Measurements from ENCODE around the gene PPP1R12C. TPM values are rescaled to one million over a fixed set of nuclear protein-coding genes. Genes with fewer than 3 reads are reported as not detected.

The PPP1R12C gene
- total RNA-seq, 3 donors from 2014 or later, result 68.3 to 148 (median 91.7) TPM

- Histone ChIP-seq H3K27ac (peak overlapping the region in 1 of 2 donors; percentile 96), H3K36me3 (no peaks in the 10 kb centered on the region), H3K9me3 (no peaks in the 10 kb centered on the region), H3K4me3 (peak overlapping the region; percentile 86 to 96 (median 93)), H3K27me3 (no peaks in the 10 kb centered on the region), H3K4me1 (peaks cover 0 to 18% of the 10 kb centered on the region in 2 donors)
- DNase-seq (ENCODE audit: low spot score in 2 of 2), result no peak
- no peak for TF ChIP-seq POLR2AphosphoS5 (IDR thresholded peaks at IDR 0.05)
- no peak for TF ChIP-seq POLR2A (IDR thresholded peaks at IDR 0.05)
- TF ChIP-seq, protein P1, sequence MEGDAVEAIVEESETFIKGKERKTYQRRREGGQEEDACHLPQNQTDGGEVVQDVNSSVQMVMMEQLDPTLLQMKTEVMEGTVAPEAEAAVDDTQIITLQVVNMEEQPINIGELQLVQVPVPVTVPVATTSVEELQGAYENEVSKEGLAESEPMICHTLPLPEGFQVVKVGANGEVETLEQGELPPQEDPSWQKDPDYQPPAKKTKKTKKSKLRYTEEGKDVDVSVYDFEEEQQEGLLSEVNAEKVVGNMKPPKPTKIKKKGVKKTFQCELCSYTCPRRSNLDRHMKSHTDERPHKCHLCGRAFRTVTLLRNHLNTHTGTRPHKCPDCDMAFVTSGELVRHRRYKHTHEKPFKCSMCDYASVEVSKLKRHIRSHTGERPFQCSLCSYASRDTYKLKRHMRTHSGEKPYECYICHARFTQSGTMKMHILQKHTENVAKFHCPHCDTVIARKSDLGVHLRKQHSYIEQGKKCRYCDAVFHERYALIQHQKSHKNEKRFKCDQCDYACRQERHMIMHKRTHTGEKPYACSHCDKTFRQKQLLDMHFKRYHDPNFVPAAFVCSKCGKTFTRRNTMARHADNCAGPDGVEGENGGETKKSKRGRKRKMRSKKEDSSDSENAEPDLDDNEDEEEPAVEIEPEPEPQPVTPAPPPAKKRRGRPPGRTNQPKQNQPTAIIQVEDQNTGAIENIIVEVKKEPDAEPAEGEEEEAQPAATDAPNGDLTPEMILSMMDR (IDR thresholded peaks at IDR 0.05), result no peak
- intact Hi-C loops (cut with DNase I; ENCODE audit: low total_unique reads), result no loop called here
Observed at GRCh38 chr19:55118401-55118991, 1.1 kb upstream of the PPP1R12C start.

DNA sequence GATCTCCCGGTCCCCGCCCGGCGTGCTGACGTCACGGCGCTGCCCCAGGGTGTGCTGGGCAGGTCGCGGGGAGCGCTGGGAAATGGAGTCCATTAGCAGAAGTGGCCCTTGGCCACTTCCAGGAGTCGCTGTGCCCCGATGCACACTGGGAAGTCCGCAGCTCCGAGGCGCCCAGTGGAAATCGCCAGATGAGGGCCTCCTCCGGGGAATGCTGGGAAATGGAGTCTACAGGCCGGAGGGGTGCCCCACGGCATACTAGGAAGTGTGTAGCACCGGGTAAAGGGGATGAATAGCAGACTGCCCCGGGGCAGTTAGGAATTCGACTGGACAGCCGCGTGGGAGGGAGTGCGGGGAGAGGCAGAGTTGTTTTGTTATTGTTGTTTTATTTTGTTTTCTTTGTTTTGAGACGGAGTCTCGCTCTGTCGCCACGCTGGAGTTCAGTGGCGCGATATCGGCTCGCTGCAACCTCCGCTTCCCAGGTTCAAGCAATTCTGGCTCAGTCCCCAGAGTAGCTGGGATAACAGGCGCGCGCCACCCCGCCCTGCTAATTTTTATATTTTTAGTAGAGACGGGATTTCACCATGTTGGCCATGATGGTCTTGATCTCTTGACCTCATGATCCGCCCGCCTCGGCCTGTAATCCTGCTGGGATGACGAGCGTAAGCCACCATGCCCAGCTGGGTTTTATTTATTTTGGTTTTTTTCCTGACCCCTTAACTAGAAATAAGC is 390 bp upstream of the PPP1R12C start:
- peak overlapping the region; percentile 90 to 96 for H3K27ac ChIP-seq
- H3K9me3 ChIP-seq, result no peaks in the 10 kb centered on the region
- peak; percentile 96 to 97 for DNase-seq (ENCODE audit: low spot score in 2 of 2)
- peak; percentile 55 to 79 (median 77) for TF ChIP-seq POLR2AphosphoS5 (IDR thresholded peaks at IDR 0.05)
- TF ChIP-seq, protein P1 (IDR thresholded peaks at IDR 0.05), result peak in 2 of 3 donors; percentile 9 to 15
- TF ChIP-seq POLR2A (IDR thresholded peaks at IDR 0.05), result no peak
- H3K4me3 ChIP-seq, result peak overlapping the region; percentile 86 to 96 (median 93)
- intact Hi-C loops (cut with DNase I; ENCODE audit: low total_unique reads), result no loop called here
- H3K36me3 ChIP-seq, result no peaks in the 10 kb centered on the region
- H3K27me3 ChIP-seq, result no peaks in the 10 kb centered on the region
- H3K4me1 ChIP-seq, result peaks cover 0 to 18% of the 10 kb centered on the region in 2 donors

- H3K27ac ChIP-seq, result peak overlapping the region; percentile 90 to 96
- peak in 1 of 2 donors; percentile 44 for DNase-seq (ENCODE audit: low spot score in 2 of 2)
- TF ChIP-seq POLR2A (IDR thresholded peaks at IDR 0.05), result no peak
- TF ChIP-seq POLR2AphosphoS5 (IDR thresholded peaks at IDR 0.05), result peak in 1 of 3 donors; percentile 42
- intact Hi-C loops (cut with DNase I; ENCODE audit: low total_unique reads), result no loop called here
- no peaks in the 10 kb centered on the region for H3K9me3 ChIP-seq
- H3K36me3 ChIP-seq, result no peaks in the 10 kb centered on the region
- no peaks in the 10 kb centered on the region for H3K27me3 ChIP-seq
- H3K4me1 ChIP-seq, result peaks cover 0 to 18% of the 10 kb centered on the region in 2 donors
- peak overlapping the region; percentile 86 to 96 (median 93) for H3K4me3 ChIP-seq
Observed at GRCh38 chr19:55116232-55116858, 1.1 kb downstream of the PPP1R12C start.

DNA sequence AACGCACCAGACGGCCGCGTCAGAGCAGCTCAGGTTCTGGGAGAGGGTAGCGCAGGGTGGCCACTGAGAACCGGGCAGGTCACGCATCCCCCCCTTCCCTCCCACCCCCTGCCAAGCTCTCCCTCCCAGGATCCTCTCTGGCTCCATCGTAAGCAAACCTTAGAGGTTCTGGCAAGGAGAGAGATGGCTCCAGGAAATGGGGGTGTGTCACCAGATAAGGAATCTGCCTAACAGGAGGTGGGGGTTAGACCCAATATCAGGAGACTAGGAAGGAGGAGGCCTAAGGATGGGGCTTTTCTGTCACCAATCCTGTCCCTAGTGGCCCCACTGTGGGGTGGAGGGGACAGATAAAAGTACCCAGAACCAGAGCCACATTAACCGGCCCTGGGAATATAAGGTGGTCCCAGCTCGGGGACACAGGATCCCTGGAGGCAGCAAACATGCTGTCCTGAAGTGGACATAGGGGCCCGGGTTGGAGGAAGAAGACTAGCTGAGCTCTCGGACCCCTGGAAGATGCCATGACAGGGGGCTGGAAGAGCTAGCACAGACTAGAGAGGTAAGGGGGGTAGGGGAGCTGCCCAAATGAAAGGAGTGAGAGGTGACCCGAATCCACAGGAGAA is 1.9 kb downstream of the PPP1R12C start:
- Histone ChIP-seq H3K9me3 (no peaks in the 10 kb centered on the region), H3K27me3 (no peaks in the 10 kb centered on the region), H3K36me3 (no peaks in the 10 kb centered on the region), H3K27ac (peak overlapping the region; percentile 90 to 96), H3K4me3 (peak overlapping the region; percentile 86 to 96 (median 93)), H3K4me1 (peaks cover 0 to 18% of the 10 kb centered on the region in 2 donors)
- intact Hi-C loops (cut with DNase I; ENCODE audit: low total_unique reads), result no loop called here
- no peak for DNase-seq (ENCODE audit: low spot score in 2 of 2)
- TF ChIP-seq, protein P1 (IDR thresholded peaks at IDR 0.05), result no peak
- TF ChIP-seq POLR2AphosphoS5 (IDR thresholded peaks at IDR 0.05) (no peak), POLR2A (IDR thresholded peaks at IDR 0.05) (no peak)

- H3K4me3 ChIP-seq, result peak overlapping the region in 2 of 3 donors; percentile 93 to 96
- H3K4me1 ChIP-seq, result peaks cover 0 to 18% of the 10 kb centered on the region in 2 donors
- no peaks in the 10 kb centered on the region for H3K36me3 ChIP-seq
- TF ChIP-seq, protein P1 (IDR thresholded peaks at IDR 0.05), result no peak
- TF ChIP-seq POLR2AphosphoS5 (IDR thresholded peaks at IDR 0.05), result no peak
- no peak for TF ChIP-seq POLR2A (IDR thresholded peaks at IDR 0.05)
- H3K9me3 ChIP-seq, result no peaks in the 10 kb centered on the region
- H3K27me3 ChIP-seq, result no peaks in the 10 kb centered on the region
- DNase-seq (ENCODE audit: low spot score in 2 of 2), result no peak
- intact Hi-C loops (cut with DNase I; ENCODE audit: low total_unique reads), result loop anchor here (5.0 kb wide), 1 partner anchor 1532 kb away; no protein-coding TSS in a partner anchor
- peak overlapping the region; percentile 90 to 96 for H3K27ac ChIP-seq
Observed at GRCh38 chr19:55114566-55115145, 2.8 kb downstream of the PPP1R12C start.

Data from breast epithelium (tissue), 4 donors.